Measurements from ENCODE around the gene TTL. TPM values are rescaled to one million over a fixed set of nuclear protein-coding genes. Genes with fewer than 3 reads are reported as not detected.

The TTL gene
- total RNA-seq, 2 donors from 2014 or later, result 61.1 to 89.6 TPM

DNA sequence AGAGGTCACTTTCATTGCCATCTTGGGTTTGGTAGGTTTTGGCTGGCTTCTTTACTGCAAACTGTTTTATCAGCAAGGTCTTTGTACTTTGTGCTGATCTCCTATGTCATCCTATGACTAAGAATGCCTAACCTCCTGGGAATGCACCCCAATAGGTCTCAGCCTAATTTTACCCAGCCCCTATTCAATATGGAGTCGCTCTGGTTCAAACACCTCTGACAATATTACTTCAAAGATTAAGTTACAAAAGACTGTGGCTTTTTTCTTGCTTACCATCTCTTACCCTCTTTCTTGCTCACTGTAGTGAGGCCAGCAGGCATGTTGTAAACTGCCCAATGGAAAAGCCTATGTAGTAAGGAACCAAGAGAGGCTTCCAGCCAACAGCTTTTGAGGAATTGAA, 30.6 kb upstream of the TTL start:
- TF ChIP-seq, protein P1, sequence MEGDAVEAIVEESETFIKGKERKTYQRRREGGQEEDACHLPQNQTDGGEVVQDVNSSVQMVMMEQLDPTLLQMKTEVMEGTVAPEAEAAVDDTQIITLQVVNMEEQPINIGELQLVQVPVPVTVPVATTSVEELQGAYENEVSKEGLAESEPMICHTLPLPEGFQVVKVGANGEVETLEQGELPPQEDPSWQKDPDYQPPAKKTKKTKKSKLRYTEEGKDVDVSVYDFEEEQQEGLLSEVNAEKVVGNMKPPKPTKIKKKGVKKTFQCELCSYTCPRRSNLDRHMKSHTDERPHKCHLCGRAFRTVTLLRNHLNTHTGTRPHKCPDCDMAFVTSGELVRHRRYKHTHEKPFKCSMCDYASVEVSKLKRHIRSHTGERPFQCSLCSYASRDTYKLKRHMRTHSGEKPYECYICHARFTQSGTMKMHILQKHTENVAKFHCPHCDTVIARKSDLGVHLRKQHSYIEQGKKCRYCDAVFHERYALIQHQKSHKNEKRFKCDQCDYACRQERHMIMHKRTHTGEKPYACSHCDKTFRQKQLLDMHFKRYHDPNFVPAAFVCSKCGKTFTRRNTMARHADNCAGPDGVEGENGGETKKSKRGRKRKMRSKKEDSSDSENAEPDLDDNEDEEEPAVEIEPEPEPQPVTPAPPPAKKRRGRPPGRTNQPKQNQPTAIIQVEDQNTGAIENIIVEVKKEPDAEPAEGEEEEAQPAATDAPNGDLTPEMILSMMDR (conservative IDR thresholded peaks at IDR 0.05), result no peak
- Mint-ChIP-seq H3K27me3 (ENCODE audit: insufficient read depth) (peaks cover 37% of the 10 kb centered on the region), H3K36me3 (ENCODE audit: low read depth) (no peaks in the 10 kb centered on the region), H3K9me3 (peaks cover 14% of the 10 kb centered on the region), H3K4me3 (no peak overlapping the region), H3K4me1 (peaks cover 3% of the 10 kb centered on the region), H3K27ac (no peak overlapping the region)
- no peak for DNase-seq
- Histone ChIP-seq H3K36me3 (ENCODE audit: control insufficient read depth, insufficient read depth, low read length) (no peaks in the 10 kb centered on the region), H3K4me1 (ENCODE audit: control insufficient read depth, insufficient read depth, low read length) (no peaks in the 10 kb centered on the region), H3K9ac (ENCODE audit: extremely low read depth, low read length, poor library complexity, severe bottlenecking) (no peak overlapping the region), H3K27me3 (ENCODE audit: control insufficient read depth, insufficient read depth, low read length, poor library complexity, severe bottlenecking) (peaks cover 28% of the 10 kb centered on the region), H3K9me3 (ENCODE audit: control insufficient read depth, low read length) (peaks cover 12% of the 10 kb centered on the region), H3K27ac (ENCODE audit: low read depth, low read length) (no peak overlapping the region), H3K4me3 (ENCODE audit: low read length) (no peak overlapping the region)
- 67 to 90% methylated on average over 1 of the region's 1 CpG for WGBS, 2 experiments (ENCODE audit: insufficient coverage in 1 of 2, insufficient read length in 1 of 2)

DNA sequence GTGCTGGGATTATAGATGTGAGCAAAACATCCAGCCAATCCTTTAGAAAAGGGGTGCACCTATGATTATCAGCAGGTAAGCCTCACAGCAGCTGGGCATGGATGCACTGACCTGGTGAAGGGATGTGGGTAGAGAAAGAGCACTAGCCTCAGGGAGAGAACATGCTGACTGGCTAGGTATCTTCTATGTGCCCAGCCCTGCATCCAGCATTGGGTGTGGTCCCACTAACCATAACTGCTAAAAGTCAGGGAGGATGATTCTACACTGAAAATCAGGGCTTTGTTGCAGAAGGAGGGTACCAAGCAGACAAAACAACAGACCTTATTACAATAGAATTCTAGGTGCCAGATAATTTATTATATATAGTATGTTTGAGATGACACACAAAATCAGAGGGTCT, 27.4 kb upstream of the TTL start:
- H3K27ac Mint-ChIP-seq, result no peak overlapping the region
- H3K36me3 ChIP-seq (ENCODE audit: control insufficient read depth, insufficient read depth, low read length), result no peaks in the 10 kb centered on the region
- no peaks in the 10 kb centered on the region for H3K4me1 ChIP-seq (ENCODE audit: control insufficient read depth, insufficient read depth, low read length)
- H3K4me3 ChIP-seq (ENCODE audit: low read length), result no peak overlapping the region
- H3K27ac ChIP-seq (ENCODE audit: low read depth, low read length), result no peak overlapping the region
- peaks cover 45% of the 10 kb centered on the region for H3K27me3 Mint-ChIP-seq (ENCODE audit: insufficient read depth)
- no peak overlapping the region for H3K4me3 Mint-ChIP-seq
- H3K9ac ChIP-seq (ENCODE audit: extremely low read depth, low read length, poor library complexity, severe bottlenecking), result no peak overlapping the region
- no peaks in the 10 kb centered on the region for H3K36me3 Mint-ChIP-seq (ENCODE audit: low read depth)
- H3K4me1 Mint-ChIP-seq, result peaks cover 3% of the 10 kb centered on the region
- TF ChIP-seq, protein P1 (conservative IDR thresholded peaks at IDR 0.05), result no peak
- no peak for DNase-seq
- peaks cover 28% of the 10 kb centered on the region for H3K27me3 ChIP-seq (ENCODE audit: control insufficient read depth, insufficient read depth, low read length, poor library complexity, severe bottlenecking)
- H3K9me3 ChIP-seq (ENCODE audit: control insufficient read depth, low read length), result peaks cover 11% of the 10 kb centered on the region
- peaks cover 13% of the 10 kb centered on the region for H3K9me3 Mint-ChIP-seq

DNA sequence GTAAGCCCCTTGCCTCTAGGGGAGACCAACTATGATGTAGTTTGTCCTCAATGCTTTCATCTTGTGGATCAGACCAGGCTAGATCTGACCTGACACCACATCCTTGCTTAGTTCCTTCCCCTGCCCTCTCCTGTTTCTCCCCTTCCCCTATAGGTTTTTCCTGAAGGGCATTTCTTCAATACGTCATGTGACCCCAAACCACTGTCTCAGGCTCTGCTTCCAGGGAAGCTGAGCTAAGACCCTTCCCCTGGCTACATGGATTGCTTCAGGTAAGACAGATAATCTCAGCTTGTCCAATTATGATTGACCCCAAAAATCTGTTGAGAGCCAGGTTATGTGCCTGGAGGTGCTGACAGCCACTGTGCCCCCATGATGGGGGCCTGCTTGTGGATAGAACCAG, 22.6 kb upstream of the TTL start:
- Histone ChIP-seq H3K4me3 (ENCODE audit: low read length) (no peak overlapping the region), H3K9ac (ENCODE audit: extremely low read depth, low read length, poor library complexity, severe bottlenecking) (no peak overlapping the region), H3K27ac (ENCODE audit: low read depth, low read length) (no peak overlapping the region), H3K27me3 (ENCODE audit: control insufficient read depth, insufficient read depth, low read length, poor library complexity, severe bottlenecking) (peaks cover 5% of the 10 kb centered on the region), H3K36me3 (ENCODE audit: control insufficient read depth, insufficient read depth, low read length) (no peaks in the 10 kb centered on the region), H3K4me1 (ENCODE audit: control insufficient read depth, insufficient read depth, low read length) (no peaks in the 10 kb centered on the region), H3K9me3 (ENCODE audit: control insufficient read depth, low read length) (no peaks in the 10 kb centered on the region)
- H3K4me3 Mint-ChIP-seq, result no peak overlapping the region
- no peak for DNase-seq
- no peaks in the 10 kb centered on the region for H3K4me1 Mint-ChIP-seq
- no peak overlapping the region for H3K27ac Mint-ChIP-seq
- H3K27me3 Mint-ChIP-seq (ENCODE audit: insufficient read depth), result peaks cover 19% of the 10 kb centered on the region
- H3K9me3 Mint-ChIP-seq, result no peaks in the 10 kb centered on the region
- no peaks in the 10 kb centered on the region for H3K36me3 Mint-ChIP-seq (ENCODE audit: low read depth)
- 90 to 92% methylated on average over 1 of the region's 1 CpG for WGBS, 2 experiments (ENCODE audit: insufficient coverage in 1 of 2, insufficient read length in 1 of 2)
- TF ChIP-seq, protein P1 (conservative IDR thresholded peaks at IDR 0.05), result no peak

Data from endodermal cell (in vitro differentiated cells).